AG04449 (cell line): ENCODE measurements around the gene DTD1.

Source experiments
- CTCF ChIA-PET: fragments of 350-600 bp; formaldehyde crosslinking; extraction: SDS; loops from one replicate; lab custom pipeline; 2021; ENCODE audit warnings: antibody characterized with exemption; lab: Yijun Ruan, JAX
- POLR2A ChIA-PET: fragments of 400-600, 350-600 bp; formaldehyde crosslinking; extraction: SDS; loops from one replicate; lab custom pipeline; 2020; ENCODE audit warnings: antibody characterized with exemption, inconsistent platforms; lab: Yijun Ruan, JAX
- DNase-seq: peaks from one replicate; pipeline ENCODE4 v3.0.0-alpha.2; 2010; ENCODE audit warnings: low read depth, low spot score
- H3K4me3 ChIP-seq: 2 replicates; pipeline ENCODE4 v1.5.1; 2011; ENCODE audit warnings: low read depth, mild to moderate bottlenecking, control low read depth, low read length
- TF ChIP-seq, protein P1 (sequence below): IDR thresholded peaks from one replicate; pipeline ENCODE4 v1.5.1; 2011; ENCODE audit warnings: mild to moderate bottlenecking, moderate library complexity, low read length, control low read depth, inconsistent platforms; ENCODE audit not compliant: insufficient read depth; ENCODE audit errors: missing control alignments

The DTD1 gene

DNA sequence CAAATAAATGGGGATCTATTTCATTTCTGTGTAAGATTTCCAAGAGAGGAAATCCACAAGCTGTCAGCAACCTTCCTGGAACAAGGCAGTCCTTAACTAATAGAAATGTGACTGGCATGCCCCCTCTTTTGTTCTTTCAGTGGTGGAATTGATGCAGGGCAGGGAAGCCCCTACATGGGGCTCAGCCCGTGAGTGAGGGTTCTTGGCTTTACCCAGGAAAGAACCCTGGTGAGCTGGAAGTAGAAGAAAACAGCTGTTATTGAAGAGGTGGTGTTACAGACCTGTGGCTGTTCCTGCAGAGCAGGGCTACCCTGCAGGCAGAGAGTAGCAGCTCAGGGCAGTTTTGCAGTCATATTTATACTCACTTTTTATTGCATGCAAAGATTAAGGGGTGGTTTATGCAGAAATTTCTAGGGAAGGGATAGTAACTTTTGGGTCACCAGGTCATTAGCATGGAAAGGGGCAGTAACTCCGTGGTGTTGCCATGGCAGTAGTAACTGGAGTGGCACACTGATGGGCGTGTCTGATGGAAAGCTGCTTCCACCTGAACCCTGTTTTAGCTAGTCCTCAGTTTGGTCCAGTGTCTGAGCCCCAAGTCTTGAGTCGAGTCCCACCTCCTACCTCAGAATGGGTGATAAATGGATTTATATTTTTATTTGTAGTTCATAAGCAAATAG, 137.1 kb downstream of the DTD1 start:
- TF ChIP-seq, protein P1, sequence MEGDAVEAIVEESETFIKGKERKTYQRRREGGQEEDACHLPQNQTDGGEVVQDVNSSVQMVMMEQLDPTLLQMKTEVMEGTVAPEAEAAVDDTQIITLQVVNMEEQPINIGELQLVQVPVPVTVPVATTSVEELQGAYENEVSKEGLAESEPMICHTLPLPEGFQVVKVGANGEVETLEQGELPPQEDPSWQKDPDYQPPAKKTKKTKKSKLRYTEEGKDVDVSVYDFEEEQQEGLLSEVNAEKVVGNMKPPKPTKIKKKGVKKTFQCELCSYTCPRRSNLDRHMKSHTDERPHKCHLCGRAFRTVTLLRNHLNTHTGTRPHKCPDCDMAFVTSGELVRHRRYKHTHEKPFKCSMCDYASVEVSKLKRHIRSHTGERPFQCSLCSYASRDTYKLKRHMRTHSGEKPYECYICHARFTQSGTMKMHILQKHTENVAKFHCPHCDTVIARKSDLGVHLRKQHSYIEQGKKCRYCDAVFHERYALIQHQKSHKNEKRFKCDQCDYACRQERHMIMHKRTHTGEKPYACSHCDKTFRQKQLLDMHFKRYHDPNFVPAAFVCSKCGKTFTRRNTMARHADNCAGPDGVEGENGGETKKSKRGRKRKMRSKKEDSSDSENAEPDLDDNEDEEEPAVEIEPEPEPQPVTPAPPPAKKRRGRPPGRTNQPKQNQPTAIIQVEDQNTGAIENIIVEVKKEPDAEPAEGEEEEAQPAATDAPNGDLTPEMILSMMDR: no peak
- DNase-seq: no peak
- POLR2A ChIA-PET: no interaction called here
- CTCF ChIA-PET: interaction anchor here (0.9 kb wide), 1 partner anchor 14 kb away, joined by 3 read pairs; no protein-coding TSS in a partner anchor
- no peak overlapping the region for H3K4me3 ChIP-seq

DNA sequence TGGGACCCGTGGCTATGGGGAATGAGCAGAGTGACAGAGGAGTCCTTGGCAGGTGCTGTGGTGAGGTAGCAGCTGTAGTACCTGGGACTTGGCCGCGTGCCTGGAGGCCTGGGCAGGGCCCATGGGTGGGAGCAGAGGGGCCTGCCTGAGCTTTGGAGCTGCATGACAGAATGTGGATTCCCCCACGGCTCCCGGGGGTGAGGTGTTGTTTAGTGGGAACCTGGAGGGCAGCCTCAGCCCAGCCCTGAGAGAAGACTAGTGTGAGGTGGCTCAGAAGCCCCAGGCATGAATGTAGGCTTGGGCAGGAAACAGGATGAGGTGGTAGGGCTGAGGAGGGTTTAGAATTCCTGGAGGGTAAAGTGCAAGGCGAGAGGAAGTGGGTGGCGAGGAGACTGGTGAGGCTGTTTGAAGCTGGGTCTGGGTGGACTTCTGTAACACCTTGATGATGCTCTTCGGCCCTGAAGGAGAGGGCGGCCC, 139.2 kb downstream of the DTD1 start:
- POLR2A ChIA-PET: no interaction called here
- TF ChIP-seq, protein P1: no peak
- no peak overlapping the region for H3K4me3 ChIP-seq
- no peak for DNase-seq
- CTCF ChIA-PET: no interaction called here

DNA sequence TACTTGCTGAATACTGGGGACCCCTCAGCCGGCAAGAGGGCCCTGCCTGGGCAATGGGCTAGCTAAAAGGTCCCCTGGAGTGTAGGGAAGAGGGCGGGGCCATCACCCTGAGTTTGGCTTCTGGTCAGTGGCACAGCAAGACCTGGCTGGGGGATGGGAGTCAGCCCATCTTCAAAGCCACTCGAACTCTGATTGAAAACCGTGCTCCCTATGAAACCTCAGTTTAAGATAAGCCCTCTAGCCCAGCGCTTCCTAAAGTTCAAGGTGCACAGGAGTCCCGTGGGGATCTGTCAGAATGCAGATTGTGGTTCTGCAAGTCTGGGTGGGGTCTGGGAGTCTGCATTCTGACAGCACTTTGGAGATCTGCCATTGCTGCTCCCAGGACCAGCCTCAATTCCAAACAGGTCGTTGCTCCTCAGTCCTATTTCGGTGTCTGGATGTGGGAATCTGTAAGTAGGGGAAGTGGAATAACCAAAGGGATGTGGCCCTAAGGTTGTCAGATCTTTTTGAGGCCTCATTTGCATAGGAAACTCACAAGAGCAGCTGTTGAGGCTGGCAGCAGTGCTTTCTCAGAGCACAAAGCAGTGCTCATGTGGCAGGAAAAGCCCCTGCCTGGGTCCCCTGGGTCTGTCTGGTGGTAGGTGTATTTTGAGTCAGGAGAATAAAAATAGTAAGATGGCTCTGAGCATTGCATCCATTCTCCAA, 140.5 kb downstream of the DTD1 start:
- no peak for DNase-seq
- POLR2A ChIA-PET: no interaction called here
- CTCF ChIA-PET: no interaction called here
- TF ChIP-seq, protein P1: no peak
- no peak overlapping the region for H3K4me3 ChIP-seq

DNA sequence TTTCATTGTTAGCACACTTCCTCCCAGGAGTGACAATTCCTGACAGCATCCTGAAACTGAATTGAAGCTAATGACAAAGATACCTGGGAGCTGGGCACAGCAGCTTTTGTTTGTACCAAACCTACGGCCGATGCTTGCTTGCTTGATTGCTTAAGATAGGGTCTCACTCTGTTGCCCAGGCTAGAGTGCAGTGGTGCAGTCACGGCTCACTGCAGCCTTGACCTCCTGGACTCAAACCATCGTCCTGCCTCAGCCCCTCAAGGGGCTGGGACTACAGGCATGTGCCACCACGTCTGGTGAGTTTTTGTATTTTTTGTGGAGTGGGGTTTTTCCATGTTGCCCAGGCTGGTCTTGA, 141.0 kb downstream of the DTD1 start:
- ChIA-PET POLR2A (no interaction called here), CTCF (no interaction called here)

DNA sequence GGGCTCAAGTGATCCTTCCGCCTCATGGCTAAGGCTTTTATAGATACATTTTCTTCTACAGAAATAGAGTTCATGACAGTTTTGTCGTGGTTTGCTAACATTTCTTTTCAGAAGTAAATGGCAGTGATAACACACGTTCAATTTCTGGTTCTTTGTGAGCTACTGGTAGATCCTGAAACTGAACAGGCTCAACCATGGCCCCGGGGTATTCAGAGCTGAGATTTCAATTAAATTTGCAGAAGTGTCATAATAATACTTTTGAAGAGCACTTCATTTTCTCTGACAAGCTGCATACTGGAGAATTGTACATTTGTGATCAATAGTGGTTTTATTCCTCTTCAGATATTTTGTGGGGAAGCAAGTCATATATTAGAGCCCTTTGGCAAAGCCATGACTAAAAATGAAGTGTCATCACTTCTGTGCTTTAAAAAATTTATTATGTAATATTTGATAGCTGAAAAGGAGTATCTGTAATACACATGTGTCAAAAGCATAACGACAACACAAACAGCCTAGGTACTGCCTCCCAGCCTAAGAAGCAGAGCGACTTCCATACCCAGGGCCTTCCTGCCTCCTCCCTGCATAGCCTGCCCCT, 141.5 kb downstream of the DTD1 start:
- ChIA-PET POLR2A (no interaction called here), CTCF (no interaction called here)
- TF ChIP-seq, protein P1: no peak
- no peak overlapping the region for H3K4me3 ChIP-seq
- DNase-seq: no peak

More for the DNA sequence above, 141.0 kb downstream of the DTD1 start:
- no peak overlapping the region for H3K4me3 ChIP-seq
- TF ChIP-seq, protein P1: no peak
- no peak for DNase-seq

DNA sequence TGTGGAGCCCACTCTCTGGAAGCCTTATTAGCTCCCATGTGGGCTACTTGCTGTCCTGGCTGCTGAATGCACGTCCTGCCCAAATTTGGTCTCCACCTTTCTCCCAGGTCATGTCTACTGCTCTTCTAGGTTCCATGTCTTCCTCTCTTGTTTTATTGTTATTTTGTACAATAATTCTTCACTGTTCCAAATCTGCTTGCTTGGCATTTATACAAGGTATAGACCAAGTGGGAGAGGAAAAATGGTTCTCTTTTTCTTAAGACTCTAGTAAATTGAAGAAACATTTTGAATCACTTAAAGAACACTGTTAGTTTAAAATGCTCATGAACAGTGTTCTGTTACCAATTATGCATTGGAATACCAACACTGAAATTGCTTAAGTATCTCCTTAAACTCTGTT, 144.1 kb downstream of the DTD1 start:
- CTCF ChIA-PET: no interaction called here
- TF ChIP-seq, protein P1: no peak
- POLR2A ChIA-PET: no interaction called here
- DNase-seq: no peak
- no peak overlapping the region for H3K4me3 ChIP-seq
